HG02840 (cell line): Measurements from ENCODE around the gene CASP14.
"Not testable (repeated sequence)": the region's sequence is repeated elsewhere in the genome, so short reads cannot be mapped to it uniquely, and the experiment has no call there.

ENCODE experiments used
- ATAC-seq: cut with Tn5 transposase; IDR thresholded peaks from one replicate; pipeline ENCODE4 v1.9.1; 2021; ENCODE audit warnings: mild to moderate bottlenecking, moderate library complexity, moderate number of reproducible peaks; ENCODE audit not compliant: unreplicated experiment, low FRiP score

The CASP14 gene

GRCh38 chr19:15070386-15070785 lies 21.1 kb downstream of the CASP14 start:
- ATAC-seq, result not testable (repeated sequence)

GRCh38 chr19:15072930-15073647 lies 23.8 kb downstream of the CASP14 start:
- no peak for ATAC-seq

- no peak for ATAC-seq
Observed at GRCh38 chr19:15074371-15074770, 25.1 kb downstream of the CASP14 start.

- no peak for ATAC-seq
Observed at GRCh38 chr19:15075806-15076205, 26.5 kb downstream of the CASP14 start.

GRCh38 chr19:15080002-15080401 lies 30.7 kb downstream of the CASP14 start:
- ATAC-seq, result not testable (repeated sequence)

- no peak for ATAC-seq
Observed at GRCh38 chr19:15081911-15082310, 32.6 kb downstream of the CASP14 start, which contains the start of gene OR1I1. Gene OR1I1 (plus strand): TSS chr19:15082211. CDS start chr19:15087066, 4,855 bp downstream.

GRCh38 chr19:15087182-15087581 lies 37.9 kb downstream of the CASP14 start:
- ATAC-seq, result no peak

- no peak for ATAC-seq
Observed at GRCh38 chr19:15091918-15092753, 42.9 kb downstream of the CASP14 start.

GRCh38 chr19:15093001-15093400 lies 43.7 kb downstream of the CASP14 start:
- ATAC-seq, result no peak

- ATAC-seq, result no peak
Observed at GRCh38 chr19:15096223-15096622, 46.9 kb downstream of the CASP14 start.

GRCh38 chr19:15097980-15098379 lies 48.7 kb downstream of the CASP14 start:
- not testable (repeated sequence) for ATAC-seq

GRCh38 chr19:15098460-15098859 lies 49.2 kb downstream of the CASP14 start:
- no peak for ATAC-seq

- no peak for ATAC-seq
Observed at GRCh38 chr19:15099017-15099582, 49.8 kb downstream of the CASP14 start.

GRCh38 chr19:15101479-15102082 lies 52.3 kb downstream of the CASP14 start:
- ATAC-seq, result no peak

- ATAC-seq, result no peak
Observed at GRCh38 chr19:15104003-15104402, 54.7 kb downstream of the CASP14 start.

GRCh38 chr19:15104411-15104810 lies 55.1 kb downstream of the CASP14 start:
- ATAC-seq, result no peak

- ATAC-seq, result no peak
Observed at GRCh38 chr19:15105044-15105443, 55.8 kb downstream of the CASP14 start.

GRCh38 chr19:15107061-15108010 lies 58.1 kb downstream of the CASP14 start, which contains the start of gene SYDE1:
Gene SYDE1 (plus strand): TSS chr19:15107401. CDS start chr19:15107434, 33 bp downstream.
- ATAC-seq, result no peak
